GM18498 (cell line): ENCODE measurements around the gene PKM.

ENCODE experiments used
- ATAC-seq: cut with Tn5 transposase; IDR thresholded peaks from one replicate; pipeline ENCODE4 v1.9.1; 2021; ENCODE audit warnings: mild to moderate bottlenecking, moderate library complexity; ENCODE audit not compliant: unreplicated experiment

PKM gene

DNA sequence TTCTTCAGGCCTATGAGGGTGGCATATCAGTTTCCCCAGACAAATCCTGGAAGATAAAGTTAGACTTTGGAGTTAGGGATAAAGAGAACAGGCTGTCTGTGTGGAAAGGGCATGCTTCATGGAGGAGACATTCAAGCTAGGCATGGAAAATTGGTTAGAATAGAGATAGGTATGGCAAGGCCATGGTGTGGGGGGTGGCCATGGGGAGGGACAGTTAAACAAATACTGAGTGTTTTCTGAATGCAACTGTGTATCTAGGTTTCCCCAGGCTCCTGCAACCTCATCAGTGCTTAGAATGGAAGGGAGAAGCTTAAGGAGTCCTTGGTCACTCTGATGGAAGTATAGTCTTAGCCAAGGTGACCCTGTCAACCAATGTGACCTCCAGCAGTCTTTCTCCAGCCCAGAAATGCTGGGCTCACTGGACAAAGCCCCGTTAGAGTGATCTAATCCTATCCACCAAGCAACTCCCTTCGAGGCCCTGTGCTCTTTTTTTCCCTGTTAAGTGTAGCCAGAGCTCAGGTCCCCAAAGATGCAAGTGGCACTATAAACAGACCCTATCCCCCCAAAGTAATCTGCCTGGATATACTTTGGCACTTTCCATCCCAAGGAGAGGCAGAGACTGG lies 5.5 kb upstream of the PKM start:
- ATAC-seq: no peak

DNA sequence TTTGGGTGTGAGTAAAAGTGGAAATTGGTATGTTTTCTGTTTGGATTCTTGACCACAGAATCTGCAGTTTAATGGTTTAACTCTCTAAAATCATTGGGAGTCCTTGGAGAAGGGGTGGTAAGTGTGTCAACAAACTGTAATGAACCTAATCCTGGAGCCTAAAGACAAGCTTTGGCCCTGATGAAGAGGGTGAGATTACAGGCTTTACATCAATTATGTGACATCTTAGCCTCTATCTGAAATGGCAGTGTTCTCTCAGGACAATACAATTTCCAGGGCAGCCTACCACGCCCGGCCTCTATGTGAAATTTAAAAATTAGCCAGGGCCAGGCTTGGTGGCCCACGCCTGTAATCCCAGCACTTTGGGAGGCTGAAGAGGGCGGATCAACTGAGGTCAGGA lies 4.3 kb upstream of the PKM start:
- no peak for ATAC-seq

DNA sequence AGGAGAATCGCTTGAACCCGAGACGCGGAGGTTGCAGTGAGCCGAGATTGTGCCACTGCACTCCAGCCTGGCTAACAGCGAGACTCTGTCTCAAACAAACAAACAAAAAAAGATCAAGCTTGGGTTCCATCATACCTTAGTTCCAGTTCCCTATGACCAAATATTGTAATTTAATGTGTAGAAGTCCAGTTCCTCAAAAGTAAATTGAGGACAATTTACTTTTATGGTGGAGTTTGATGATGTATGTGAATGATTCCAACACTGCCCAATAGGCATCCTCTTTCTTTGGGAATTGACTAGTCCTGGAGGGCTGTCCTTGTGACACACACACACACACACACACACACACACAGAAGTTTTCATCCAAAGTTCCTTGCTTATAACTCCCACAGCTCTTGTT lies 2.8 kb upstream of the PKM start:
- no peak for ATAC-seq

DNA sequence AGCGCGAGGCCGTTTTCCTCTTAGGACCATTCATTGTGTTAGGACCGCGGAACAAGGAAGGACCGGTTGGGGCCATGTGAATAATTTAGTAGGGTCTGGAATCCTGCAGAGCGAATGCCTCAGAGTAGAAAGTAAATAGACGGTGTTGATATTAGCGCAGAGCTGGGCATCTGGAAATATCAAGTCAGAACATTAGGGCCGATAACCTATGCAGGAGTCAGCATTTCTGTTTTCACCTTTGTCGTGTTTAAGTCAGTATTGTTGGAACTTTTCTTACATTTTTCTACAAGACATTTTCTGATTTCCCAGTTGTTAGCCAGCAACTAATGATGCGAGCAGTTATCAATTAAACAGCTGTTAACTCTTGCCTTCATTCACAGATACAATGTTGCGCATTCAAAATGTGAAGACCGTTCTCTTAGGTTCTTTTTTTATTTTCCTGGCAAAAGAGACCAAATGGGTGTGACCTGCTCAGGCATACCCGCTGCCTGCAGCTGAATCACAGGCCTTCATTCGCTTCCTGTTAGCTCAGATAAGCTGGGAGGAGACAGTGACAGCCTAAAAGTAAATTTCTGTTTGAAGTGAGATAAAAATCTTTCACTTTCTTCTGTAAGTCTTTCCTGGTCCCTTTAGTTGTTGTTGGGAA lies 966 bp upstream of the PKM start:
- ATAC-seq: no peak

DNA sequence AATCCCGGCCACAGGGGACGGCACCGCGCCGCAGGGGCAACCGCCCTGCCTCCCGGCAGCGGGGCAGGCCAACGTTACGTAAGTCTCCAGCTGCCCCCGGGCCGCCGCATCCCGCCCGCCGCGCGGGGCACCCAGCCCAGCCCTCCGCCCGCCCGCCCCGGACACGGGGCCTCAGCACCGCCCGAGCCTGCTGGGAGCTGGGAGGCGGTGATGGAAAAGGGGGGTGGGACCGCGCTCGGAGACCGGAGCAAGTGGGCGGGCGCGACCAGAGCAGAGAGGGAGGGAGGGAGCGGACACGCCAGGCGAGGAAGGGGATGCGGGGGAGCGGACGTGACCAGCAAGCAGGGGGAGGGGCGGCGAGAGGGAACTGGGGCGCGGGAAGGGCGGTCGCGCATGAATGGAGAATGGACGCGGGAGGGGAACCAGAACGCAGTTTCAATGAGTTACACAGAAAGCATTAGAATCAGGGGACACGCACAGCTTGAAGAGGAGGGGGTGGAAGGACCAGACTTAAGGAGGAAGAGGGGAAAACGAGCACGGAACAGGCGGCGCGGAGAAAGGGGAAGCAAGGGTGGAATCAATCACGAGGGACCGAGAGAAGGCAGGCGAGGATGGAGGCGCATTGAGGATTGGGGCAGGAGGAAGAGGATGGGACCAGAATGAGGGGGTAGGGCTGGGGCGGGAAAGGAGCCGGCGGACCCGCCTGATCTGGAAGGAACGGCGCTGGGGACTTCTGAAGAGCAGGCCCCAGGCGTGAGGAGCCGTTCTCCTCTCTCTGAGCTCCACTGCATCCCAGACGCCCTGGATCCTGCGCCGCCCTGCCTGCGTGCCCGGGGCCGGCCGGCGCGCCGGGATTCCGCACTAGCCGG lies 559 bp downstream of the PKM start:
- ATAC-seq: no peak

DNA sequence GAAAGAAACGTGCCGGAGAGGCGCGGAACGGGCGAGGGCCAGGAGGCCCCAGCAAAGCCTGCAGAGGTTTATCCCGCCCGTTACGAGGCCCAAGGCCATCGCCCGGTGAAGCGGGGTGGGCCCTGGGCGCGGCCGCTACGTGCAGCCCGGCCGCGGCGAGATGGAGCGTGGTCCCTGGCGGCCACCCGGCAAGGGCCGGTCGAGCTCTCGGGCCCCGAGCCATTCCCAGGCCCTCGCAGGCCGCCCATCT lies 1.1 kb downstream of the PKM start:
- ATAC-seq: no peak

DNA sequence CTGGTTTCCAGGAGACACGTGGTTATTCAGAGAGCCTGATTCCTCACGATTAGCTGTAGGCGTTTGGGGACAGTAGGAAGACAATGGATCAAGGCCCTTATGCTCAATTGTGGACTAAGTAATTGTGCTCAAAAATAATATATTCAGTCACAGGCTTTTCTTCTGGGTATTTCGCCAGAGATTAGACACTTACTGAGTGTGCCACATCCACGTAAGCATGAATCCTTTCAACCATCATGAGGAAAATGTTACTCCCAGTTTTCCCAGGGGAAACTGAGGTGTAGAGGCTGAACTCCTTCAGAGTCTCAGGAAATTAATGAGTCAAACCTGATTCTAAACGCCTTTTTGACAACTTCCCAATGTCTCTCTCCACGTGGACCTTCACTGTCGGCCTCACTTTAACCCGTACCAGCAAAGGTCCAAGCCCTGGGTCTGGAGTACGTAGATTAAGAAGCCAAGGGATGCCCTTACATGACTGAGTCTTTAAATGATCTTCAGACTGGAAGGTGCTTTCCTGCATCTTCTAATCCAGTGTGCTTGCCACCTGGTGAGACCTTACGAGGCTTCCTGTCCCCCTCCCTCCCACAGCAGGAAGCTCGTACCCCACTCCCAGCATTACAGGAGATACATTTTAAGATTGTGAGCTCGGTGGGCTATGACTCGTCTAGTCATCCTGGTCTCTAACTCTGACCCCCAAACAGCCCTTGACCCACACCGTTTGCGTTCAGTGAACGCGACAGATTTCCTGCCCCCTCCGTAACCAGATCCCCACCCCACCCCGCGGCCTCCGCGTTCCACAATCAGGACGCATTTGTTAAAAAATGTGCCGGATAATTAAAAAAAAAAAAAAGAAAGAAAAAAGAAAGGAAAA lies 1.7 kb downstream of the PKM start:
- ATAC-seq: no peak

DNA sequence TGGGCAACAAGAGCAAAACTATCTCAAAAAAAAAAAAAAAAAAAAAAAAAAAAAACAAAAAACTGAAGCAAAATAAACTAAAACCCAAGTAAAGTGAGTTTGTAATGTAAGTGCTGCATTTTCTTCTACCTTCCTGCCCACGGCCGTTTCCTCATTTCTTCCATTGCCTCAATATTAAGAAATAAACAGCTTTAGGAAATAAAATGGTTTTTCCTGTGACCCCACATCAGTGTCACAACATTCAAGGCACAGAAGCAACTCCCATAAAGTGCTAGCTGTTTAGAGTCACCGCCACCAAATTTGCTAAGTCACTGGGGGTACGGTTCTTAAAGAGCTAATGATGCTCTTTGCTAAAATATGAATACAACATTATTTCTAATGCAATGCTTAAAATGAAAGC lies 3.3 kb downstream of the PKM start:
- no peak for ATAC-seq

DNA sequence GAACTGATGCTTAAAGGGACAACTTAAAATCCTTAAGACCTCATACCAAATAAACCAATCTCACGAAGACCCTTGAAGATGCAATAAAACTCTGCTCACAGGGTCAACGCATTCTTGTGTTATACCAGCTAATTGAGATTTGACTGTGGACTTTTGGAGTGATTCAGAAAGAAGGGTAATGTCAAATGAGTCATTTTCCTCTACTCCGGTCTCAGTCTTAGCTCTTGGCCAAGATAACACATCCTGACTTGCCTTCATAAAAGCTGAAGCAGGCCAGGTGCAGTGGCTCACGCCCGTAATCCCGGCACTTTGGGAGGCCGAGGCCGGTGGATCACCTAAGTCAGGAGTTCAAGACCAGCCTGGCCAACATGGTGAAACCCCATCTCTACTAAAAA lies 3.8 kb downstream of the PKM start:
- ATAC-seq: no peak

DNA sequence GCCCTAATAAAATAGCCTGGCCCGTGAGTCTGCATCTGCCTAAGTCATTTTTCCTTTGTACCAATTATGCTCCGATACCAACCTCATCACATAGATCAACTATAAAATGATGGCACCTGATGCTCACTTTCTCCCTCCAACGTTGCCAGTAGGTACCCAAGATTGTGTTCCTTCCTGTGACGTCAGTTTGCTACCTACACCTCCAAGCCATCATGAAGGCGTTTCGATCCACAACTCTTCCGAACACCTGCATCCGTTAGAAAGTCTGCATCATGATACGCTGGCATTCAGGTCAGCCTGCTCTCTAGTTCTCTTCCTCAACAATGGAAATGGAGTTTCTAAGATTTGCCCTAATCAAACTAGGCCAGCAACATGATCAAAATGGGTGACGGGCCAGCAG lies 7.7 kb downstream of the PKM start:
- no peak for ATAC-seq

DNA sequence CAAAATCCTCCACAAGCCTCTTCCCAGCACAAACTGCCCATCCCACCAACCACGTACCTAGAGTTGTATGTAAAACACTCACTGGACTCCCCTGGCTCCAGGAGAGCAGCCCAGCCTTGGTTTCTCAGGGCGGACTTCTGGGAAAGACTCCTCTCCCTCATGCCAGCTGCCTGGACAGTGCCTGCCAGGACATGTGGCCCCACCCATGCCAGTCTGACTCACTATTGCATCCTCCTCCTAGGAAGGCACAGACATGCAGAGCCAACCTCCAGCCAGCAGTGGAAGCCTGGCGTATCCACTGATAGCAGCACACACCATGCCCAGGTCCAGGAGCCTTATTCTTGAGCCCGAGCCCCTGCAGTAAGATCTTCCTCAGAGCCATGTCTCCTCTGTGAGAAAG lies 8.6 kb downstream of the PKM start:
- ATAC-seq: no peak

DNA sequence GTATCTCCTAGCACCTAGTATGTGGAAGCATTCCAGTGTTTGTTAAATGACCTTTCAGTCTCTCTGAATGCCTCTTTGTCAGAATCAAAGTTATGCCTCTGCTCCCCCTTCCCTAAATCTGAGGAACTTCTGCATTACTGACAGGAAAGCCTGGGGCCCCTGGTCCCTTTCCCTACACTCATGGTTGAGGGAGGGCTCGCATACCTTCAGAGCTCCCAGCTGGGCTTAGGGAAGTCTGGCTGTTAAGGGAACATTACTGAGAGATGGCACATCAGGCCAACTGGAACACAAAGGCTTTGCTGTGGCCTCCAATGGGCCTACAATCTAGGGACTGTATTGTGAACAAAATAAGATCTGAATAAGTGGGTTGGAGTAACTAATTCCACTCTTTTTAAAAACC lies 10.3 kb downstream of the PKM start:
- no peak for ATAC-seq

DNA sequence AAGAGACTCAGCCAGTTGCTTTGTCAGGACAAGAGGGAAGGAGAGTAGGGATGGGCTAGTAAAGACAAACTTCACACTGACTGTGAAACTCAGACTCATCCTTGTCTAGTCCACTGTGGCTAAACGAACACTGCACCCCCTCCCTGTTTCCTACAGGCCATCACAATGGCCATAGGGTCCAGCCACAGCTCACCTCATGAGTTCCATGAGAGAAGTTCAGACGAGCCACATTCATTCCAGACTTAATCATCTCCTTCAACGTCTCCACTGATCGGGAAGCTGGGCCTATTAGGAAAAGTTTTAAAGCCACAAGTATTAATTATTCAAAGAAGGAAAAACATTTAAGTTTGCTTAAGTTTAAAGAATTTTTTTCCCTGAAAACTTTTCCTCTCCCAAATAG lies 13.8 kb downstream of the PKM start:
- no peak for ATAC-seq

DNA sequence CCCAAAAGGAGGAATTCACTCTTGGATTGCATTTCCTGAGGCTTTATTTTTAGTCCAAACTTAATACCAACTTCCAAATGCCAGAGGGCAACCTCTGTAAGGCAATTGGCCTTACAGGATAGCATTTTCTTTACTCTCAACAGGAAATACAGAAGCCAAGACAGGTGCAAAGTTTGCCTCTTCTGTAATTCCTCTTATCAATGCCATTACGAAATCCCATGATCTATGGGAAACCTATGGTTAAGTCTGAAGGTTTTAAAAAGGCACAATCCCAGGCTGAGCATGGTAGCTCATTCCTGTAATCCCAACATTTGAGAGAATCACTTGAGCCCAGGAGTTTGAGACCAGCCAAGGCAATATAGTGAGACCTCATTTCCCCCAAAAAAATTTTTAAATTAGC lies 14.9 kb downstream of the PKM start:
- no peak for ATAC-seq

DNA sequence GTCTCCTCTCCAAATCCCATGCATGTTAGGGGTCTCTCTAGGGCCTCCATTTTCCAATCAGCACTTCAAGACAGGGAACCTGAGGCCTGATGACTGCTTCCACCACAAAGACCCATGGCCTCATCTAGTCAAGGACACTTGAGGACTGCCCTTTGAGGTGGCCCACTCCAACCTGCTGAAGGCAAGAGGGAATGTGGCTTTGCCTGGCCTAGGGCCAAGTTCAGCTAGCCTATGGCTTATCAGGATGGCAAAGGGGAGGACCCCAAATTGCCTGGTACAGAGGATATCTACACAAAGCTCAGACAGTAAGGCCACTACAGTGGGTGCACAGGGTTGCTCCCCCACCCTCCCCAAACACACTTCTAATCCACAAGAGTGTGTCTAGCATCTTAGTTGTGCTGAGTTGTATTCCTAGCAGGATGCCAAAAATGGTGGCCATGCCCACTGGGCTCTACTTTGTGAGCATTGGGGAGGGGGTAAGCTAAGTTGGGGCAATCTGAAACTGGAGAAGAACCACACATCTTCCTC lies 23.4 kb downstream of the PKM start:
- no peak for ATAC-seq

DNA sequence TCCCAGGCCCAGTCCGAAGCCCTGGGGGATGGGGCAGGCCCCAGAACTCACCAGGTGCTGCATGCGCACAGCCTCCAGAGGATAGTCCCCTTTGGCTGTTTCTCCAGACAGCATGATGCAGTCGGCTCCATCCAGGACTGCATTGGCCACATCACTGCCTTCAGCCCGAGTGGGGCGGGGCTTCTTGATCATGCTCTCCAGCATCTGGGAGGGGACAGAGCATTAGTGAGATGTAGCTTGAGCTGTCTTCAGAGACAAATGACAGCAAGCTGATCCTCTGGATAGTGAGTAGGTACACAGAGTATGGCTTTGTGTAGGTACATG lies 24.4 kb downstream of the PKM start:
- no peak for ATAC-seq

DNA sequence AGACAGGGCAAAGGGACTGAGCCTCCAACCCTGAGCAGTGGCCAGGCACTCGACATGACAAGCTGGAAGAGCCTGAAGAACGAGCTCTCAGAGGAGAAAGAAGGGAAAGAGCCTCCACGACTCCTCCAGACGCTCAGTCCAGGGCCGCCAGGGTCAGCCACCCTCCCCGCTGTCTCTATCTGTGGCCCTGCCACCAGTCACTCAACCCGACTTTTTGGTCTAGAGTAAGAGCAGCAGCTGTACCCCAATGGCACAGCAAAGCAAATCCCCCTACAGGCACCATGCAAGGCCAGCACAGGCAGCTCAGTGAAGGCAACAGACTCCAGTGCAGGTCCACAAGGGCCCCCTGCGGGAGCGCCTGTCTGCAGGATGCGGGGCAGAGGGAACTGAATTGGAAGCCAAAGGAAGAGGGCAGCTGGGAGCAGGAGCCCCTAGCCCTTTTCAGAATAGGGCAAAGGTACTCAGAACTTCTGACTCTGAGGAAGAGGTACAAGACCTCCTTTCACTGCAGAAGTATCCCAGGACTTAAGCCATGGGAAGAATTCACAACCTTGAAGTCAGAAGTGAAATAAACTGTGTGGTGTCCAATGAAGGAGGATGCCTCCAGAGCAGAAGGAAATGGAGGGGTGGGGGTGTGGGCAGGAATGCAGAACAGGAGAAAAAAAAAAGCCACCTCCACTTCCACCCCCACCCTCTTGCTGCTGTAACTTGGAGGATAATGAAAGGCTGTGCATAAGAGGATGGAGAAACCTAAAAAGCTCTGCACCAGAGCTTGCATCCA lies 24.9 kb downstream of the PKM start:
- ATAC-seq: no peak

DNA sequence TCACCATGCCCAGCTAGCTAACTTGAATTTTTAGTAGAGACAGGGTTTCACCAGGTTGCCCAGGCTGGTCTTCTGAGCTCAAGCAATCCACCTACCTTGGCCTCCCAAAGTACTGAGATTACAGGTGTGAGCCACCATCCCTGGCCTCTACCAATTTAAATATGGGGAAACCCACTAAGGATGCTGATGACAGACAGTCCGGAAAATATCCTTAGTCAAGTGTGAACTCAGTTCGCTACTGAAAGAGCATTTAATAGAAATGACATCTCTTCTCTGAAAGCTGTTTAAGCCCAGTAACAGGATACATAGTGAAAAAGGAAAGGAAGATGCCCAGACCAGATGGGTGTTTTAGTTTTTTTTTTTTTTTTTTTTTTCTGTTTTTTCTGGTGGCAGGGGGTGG lies 25.7 kb downstream of the PKM start:
- no peak for ATAC-seq

DNA sequence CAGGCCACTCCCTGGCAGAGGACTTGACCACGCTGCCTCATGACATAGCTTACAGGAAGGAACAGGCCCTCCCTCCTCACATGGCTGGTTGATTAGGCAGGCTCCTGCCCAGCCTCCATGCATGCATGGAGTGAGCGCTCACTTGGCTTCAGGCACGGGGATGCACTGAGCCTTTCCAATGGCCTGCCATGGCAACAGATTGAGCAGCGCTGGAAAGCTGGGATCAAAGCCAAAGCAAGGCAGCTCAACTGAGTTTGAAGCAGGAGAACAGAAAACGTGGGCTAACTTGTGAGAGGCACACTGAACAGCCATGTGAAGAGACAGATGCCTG lies 27.5 kb downstream of the PKM start:
- no peak for ATAC-seq

DNA sequence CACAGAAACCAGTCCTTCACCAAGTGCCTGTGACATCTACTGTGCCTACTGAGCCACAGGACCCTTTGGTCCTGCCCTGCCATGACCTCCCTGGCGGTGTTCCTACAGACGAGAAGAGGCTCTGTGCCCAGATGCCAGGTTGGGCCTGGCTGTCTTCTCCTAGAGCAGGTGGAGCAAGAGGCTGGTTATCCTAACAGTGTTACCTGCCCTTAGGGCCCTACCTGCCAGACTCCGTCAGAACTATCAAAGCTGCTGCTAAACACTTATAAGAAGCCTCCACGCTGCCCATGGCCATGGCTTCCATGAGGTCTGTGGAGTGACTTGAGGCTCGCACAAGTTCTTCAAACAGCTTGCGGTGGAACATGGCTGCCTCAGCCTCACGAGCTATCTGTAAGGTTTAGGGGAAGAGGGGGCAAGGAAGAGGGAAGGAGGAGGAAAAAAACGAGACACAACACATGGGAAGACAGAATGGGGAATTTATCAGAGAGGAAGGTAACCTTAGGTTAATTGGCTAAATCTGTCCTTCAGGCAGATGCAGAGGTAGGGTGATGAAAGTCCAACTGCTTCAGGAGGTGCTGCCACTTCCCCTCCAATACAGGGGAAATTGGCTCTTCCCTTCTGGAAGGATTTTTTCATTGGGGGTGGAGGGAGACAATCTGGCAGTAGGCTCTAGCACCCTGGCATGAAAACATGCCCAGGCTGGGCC lies 28.0 kb downstream of the PKM start:
- ATAC-seq: no peak
